ENCODE measurements around the gene DGKG. TPM values are rescaled to one million over a fixed set of nuclear protein-coding genes. Genes with fewer than 3 reads are reported as not detected.
A peak's percentile ranks its signal among the peaks of the same experiment; 100 is the strongest.

Gene DGKG
- polyA plus RNA-seq, 1 of the 3 experiments (the other 2 are of a cell fraction), result 0.12 TPM

- Histone ChIP-seq H3K9ac (no peak overlapping the region), H3K27ac (ENCODE audit: low read depth in 2 of 2, low read length in 1 of 2) (no peak overlapping the region), H3F3A (replicated peaks; ENCODE audit: insufficient read depth) (peaks cover 5% of the 10 kb centered on the region), H3K9me2 (no peaks in the 10 kb centered on the region), H2AFZ (ENCODE audit: low read depth) (no peak overlapping the region), H3K4me3 (ENCODE audit: low read depth in 2 of 2, low read length in 1 of 2) (no peak overlapping the region), H3K27me3 (ENCODE audit: insufficient read depth) (no peaks in the 10 kb centered on the region), H3K79me2 (ENCODE audit: insufficient read depth) (no peaks in the 10 kb centered on the region), H3K36me3 (replicated peaks in 1 of 2; ENCODE audit: control insufficient read depth in 1 of 2, insufficient read depth in 2 of 2, low read length in 1 of 2) (no peaks in the 10 kb centered on the region), H4K20me1 (ENCODE audit: insufficient read depth) (no peaks in the 10 kb centered on the region), H3K9me3 (no peaks in the 10 kb centered on the region), H3K4me2 (no peak overlapping the region), H3K4me1 (ENCODE audit: control insufficient read depth in 1 of 2, insufficient read depth in 2 of 2, low read depth in 1 of 2, low read length in 1 of 2) (peaks cover 3 to 9% of the 10 kb centered on the region in 2 experiments; a peak in 2 of 4 replicates)
- no peak for DNase-seq
- 44% methylated on average over 10 of the region's 10 CpGs for WGBS (ENCODE audit: low lambda C conversion rate)
- TF ChIP-seq RCOR1 (IDR thresholded peaks at IDR 0.05; ENCODE audit: low read length), result no peak
- TF ChIP-seq CTCF (IDR thresholded peaks at IDR 0.05), result peak; percentile 51
- peak; percentile 48; the same call in 1 of the 2 replicates for TF ChIP-seq SMC3 (IDR thresholded peaks at IDR 0.05; ENCODE audit: low read depth, low read length)
- no peak for TF ChIP-seq EP300 (IDR thresholded peaks at IDR 0.05; ENCODE audit: borderline replicate concordance in 1 of 2, low read depth in 1 of 2, low read length in 1 of 2)
- peak; percentile 63 for TF ChIP-seq RAD21 (IDR thresholded peaks at IDR 0.05; ENCODE audit: low read length)
- CTCF ChIA-PET, result interaction anchor here (0.8 to 2.2 kb wide), 8 partner anchors 12 to 340 kb away, joined by 3 to 6 read pairs (median 4); partner anchors contain the start of gene DGKG
- POLR2A ChIA-PET, result no interaction called here
Measured at GRCh38 chr3:186277268-186277909, 84.6 kb downstream of the DGKG start.

GRCh38 chr3:186275436-186275835 lies 86.6 kb downstream of the DGKG start:
- ChIA-PET POLR2A (no interaction called here), CTCF (interaction anchor here (1.0 kb wide), 1 partner anchor 292 kb away, joined by 4 read pairs; no protein-coding TSS in a partner anchor)
- Histone ChIP-seq H3K4me2 (no peak overlapping the region), H3K36me3 (replicated peaks in 1 of 2; ENCODE audit: control insufficient read depth in 1 of 2, insufficient read depth in 2 of 2, low read length in 1 of 2) (no peaks in the 10 kb centered on the region), H3F3A (replicated peaks; ENCODE audit: insufficient read depth) (no peaks in the 10 kb centered on the region), H3K79me2 (ENCODE audit: insufficient read depth) (no peaks in the 10 kb centered on the region), H3K27ac (ENCODE audit: low read depth in 2 of 2, low read length in 1 of 2) (no peak overlapping the region), H3K9me2 (no peaks in the 10 kb centered on the region), H3K4me3 (ENCODE audit: low read depth in 2 of 2, low read length in 1 of 2) (no peak overlapping the region), H3K9me3 (no peaks in the 10 kb centered on the region), H2AFZ (ENCODE audit: low read depth) (no peak overlapping the region), H3K9ac (no peak overlapping the region), H3K27me3 (ENCODE audit: insufficient read depth) (no peaks in the 10 kb centered on the region), H3K4me1 (ENCODE audit: control insufficient read depth in 1 of 2, insufficient read depth in 2 of 2, low read depth in 1 of 2, low read length in 1 of 2) (peaks cover 0 to 3% of the 10 kb centered on the region in 2 experiments; a peak in 1 of 4 replicates), H4K20me1 (ENCODE audit: insufficient read depth) (no peaks in the 10 kb centered on the region)
- no peak for DNase-seq
- WGBS (ENCODE audit: low lambda C conversion rate), result 78% methylated on average over 5 of the region's 5 CpGs
- no peak for TF ChIP-seq RXRA (IDR thresholded peaks at IDR 0.05; ENCODE audit: borderline replicate concordance, low read depth)
- no peak for TF ChIP-seq CTCF (IDR thresholded peaks at IDR 0.05)
- TF ChIP-seq PBX3 (IDR thresholded peaks at IDR 0.05), result no peak
- TF ChIP-seq SIN3A (IDR thresholded peaks at IDR 0.05; ENCODE audit: borderline replicate concordance, low read depth, low read length), result no peak
- no peak for TF ChIP-seq TEAD4 (IDR thresholded peaks at IDR 0.05; ENCODE audit: borderline replicate concordance, insufficient read depth)
- TF ChIP-seq MEF2A (IDR thresholded peaks at IDR 0.05; ENCODE audit: borderline replicate concordance, low read depth), result no peak
- no peak for TF ChIP-seq RAD21 (IDR thresholded peaks at IDR 0.05; ENCODE audit: low read length)
